GM19438 (cell line): ENCODE data around the gene NLRP9.

Source experiments
- ATAC-seq: cut with Tn5 transposase; IDR thresholded peaks from one replicate; pipeline ENCODE4 v1.9.1; 2021; ENCODE audit warnings: low read depth; ENCODE audit not compliant: unreplicated experiment

The NLRP9 gene

DNA sequence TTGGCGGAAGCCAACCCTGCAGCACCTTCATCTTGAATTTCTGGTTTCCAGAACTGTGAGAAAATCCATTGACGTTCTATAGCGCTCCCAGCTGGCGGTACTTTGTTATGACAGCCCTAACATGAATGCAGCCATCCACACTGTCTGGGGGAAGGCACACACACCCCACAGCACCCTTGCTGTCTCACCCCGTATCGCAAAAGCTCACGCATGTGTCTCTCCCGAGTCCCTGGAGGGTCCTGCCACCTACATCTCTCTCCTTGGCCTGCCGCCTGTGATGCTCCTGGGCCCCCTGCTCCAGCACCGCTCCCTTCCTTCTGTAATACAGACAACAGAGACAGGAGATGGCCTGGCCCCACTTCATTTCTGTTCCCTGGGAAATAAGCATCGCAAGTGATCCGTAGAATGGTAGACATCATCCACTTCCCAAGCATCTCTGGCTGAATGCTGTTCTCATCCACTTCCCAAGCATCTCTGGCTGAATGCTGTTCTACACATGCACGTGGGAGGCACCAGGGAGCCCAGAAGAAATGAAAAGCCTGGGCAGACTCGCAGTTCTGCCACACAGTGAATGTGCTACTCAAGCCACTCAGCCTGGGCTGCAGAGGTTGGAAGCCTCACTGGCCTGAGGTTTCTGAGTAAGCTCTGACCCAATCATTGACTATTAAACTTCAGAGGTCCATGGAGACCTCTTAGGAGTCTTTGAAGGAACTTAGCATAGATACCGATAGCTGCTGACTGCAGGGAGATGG, 33.5 kb downstream of the NLRP9 start:
- no peak for ATAC-seq

DNA sequence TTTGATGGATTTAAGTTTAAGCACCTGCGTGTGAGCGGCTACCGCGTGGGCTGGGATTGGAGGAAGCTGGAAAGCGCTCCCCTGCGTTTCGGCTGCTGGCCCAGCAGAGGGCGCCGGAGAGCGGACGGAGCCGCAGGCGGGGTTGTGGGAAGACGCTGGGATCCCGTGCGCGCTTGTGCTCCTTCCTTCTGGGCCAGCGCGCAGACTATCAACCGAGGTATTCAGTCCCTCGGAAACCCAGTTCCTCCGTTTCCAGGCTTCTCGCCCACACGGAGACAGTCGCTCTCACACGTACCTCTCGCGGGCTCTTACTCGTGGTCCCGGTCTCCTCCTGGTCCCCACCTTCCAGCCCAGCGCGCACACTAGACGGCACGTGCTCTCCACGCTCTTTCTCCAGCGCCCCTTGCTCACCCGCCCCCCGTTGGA, 34.4 kb downstream of the NLRP9 start:
- ATAC-seq, result no peak

DNA sequence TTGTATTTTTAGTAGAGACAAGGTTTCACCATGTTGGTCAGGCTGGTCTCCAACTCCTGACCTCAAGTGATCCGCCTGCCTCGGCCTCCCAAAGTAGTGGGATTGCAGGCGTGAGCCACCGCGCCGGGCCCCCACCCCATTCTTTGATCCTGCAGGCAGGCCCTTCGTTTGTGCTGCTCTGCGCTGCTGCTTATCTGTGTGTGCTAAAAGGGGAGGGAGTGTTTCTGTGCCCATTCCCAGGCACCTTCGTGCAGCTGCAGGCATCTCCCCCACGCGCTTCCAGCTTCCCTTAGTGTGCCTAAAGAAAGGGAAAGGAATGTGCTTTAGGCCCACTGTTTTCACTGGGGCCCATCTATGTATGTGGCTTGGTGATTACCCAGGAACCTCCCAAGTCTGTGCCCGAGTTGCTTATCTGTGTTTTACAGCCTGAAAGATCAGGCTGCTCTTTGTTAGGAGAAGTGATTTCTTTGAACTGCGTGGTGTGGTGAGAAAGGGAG, 36.0 kb downstream of the NLRP9 start:
- ATAC-seq, result no peak

GRCh38 chr19:55700813-55701212, 37.4 kb downstream of the NLRP9 start:
- no peak for ATAC-seq

- no peak for ATAC-seq
These were observed 39.0 kb downstream of the NLRP9 start for GRCh38 chr19:55699221-55699620.

GRCh38 chr19:55698256-55698655, 39.9 kb downstream of the NLRP9 start:
- no peak for ATAC-seq

DNA sequence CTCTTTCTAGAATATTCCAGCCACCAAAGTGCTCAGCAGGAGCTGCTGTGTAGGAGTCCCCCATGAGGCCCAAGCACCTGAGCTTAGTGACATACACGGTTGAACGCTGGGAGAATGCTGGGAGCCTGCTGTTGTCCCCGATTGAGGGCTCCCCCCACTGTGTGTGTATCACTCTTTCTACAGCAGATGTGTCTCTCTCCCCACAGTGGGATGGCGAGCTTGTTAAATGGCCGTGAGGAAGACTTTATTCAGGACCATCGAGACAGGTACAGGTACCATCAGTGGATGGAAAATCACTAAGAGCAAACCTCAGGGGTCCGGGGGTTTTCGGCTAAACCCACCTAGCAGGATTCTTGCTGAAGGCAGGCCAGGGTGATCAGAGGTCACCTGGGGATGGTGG, 40.5 kb downstream of the NLRP9 start:
- ATAC-seq, result no peak

- no peak for ATAC-seq
These were observed 41.1 kb downstream of the NLRP9 start for GRCh38 chr19:55697069-55697440.

DNA sequence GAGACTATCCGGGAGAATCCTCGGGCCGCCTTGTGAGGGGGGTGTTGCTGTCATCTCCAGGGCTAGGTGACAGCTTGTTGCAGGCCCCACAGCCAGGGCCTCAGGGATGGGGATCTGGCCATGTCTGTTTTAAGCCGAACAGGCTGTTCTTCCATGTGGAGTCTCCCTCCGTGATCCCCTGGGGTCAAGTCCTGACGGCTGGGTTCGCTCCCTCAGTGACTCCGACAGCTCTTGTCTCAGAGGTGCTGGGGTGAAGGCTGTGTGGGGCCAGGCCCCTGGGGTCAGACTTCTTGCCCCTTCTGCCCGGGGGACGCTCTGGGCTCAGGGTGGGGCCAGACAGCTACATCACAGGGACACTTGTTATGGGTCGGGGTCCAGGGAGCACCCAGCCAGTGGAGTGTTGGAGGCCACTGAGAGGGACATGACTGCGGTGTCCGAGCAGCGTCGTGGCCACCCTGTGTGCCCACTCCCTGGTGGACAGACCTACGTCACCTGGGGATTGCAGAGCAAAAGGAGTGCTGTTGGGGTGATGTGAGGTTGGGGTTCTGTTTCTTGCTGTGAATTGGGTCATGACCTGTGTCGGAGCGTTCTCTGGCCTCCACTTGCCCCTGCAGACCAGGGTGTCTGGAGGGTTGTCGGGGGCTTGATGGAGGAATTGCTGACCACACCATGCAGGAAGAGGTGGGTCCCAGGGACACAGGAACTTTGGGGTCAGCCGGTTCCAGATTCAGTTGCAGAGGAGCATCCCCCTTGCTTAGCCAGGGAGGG, 41.7 kb downstream of the NLRP9 start:
- ATAC-seq, result no peak

- no peak for ATAC-seq
These were observed 42.5 kb downstream of the NLRP9 start for GRCh38 chr19:55695511-55696290.

GRCh38 chr19:55694656-55695491, 43.3 kb downstream of the NLRP9 start:
- no peak for ATAC-seq

- ATAC-seq, result no peak
These were observed 44.0 kb downstream of the NLRP9 start for GRCh38 chr19:55694241-55694655.

GRCh38 chr19:55693336-55693974, 44.7 kb downstream of the NLRP9 start:
- no peak for ATAC-seq

GRCh38 chr19:55692681-55693081, 45.5 kb downstream of the NLRP9 start:
- no peak for ATAC-seq

DNA sequence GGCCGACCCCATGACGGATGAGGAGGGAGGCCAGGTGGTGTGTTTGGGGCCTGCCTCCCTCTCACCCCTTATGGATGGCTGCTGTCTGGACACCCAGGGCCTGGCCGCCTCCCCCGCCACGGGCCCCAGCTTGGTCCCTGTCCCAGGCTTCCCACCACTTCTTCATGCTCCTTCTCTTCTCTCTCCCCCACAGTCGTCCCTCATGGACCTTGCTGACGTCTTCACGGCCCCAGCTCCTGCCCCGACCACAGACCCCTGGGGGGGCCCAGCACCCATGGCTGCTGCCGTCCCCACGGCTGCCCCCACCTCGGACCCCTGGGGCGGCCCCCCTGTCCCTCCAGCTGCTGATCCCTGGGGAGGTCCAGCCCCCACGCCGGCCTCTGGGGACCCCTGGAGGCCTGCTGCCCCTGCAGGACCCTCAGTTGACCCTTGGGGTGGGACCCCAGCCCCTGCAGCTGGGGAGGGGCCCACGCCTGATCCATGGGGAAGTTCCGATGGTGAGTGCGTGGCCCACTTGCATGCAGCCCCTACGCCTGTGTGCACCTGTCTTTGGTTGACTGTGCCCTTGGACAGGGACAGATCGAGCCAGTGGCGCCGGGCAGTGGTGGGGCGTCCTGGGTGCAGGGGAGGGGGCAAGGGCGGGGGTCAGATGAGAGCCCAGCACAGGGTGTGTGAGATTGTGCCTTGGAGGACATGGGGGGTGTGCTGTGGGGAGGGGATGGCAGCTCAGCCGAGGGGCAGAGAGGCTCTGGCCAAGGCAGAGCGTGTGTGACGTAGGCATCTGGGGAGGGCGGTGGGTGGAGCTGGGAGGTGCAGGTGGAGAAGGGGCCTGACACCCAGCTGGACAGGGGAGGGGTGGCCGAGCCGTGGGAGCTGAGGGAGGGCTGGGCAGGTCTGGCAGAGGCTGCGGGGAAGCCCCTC, 46.4 kb downstream of the NLRP9 start:
- no peak for ATAC-seq

DNA sequence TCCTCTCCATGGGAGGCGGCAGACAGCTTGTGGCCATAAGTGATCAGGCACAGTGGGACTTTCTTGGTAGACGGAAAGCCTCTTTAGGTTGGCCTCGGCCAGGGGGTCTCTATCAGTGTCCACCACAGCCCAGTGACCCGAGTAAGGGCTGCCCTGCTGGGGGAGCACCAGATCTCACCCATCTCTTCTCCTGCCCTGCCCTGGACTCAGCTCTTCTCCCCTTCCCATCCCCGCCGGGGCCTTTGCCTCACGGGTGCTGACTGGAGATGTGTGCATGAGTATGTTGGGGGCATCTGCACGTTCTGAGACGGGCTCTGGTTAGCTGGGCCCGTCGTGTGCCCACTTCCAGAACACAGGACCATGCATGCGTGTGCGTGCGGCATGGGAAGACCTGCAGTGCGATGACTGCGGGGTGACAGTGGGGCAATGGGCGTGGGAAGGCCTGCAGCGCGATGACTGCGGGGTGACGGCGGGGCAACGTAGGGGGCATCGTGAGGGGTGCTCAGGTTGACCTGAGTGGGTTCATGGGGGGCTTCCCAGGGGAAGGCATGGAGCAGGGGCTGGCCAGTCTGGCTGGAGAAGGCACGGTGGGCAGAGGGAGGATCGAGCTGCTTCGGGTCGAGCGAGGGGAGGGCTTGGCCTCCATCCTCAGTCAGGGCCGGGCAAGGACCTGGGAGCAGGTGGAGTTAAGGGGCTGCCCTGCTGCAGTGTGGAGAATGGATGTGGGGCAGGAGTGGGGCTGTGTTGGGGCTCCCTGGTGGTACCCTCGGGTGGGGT, 47.2 kb downstream of the NLRP9 start:
- ATAC-seq, result no peak

DNA sequence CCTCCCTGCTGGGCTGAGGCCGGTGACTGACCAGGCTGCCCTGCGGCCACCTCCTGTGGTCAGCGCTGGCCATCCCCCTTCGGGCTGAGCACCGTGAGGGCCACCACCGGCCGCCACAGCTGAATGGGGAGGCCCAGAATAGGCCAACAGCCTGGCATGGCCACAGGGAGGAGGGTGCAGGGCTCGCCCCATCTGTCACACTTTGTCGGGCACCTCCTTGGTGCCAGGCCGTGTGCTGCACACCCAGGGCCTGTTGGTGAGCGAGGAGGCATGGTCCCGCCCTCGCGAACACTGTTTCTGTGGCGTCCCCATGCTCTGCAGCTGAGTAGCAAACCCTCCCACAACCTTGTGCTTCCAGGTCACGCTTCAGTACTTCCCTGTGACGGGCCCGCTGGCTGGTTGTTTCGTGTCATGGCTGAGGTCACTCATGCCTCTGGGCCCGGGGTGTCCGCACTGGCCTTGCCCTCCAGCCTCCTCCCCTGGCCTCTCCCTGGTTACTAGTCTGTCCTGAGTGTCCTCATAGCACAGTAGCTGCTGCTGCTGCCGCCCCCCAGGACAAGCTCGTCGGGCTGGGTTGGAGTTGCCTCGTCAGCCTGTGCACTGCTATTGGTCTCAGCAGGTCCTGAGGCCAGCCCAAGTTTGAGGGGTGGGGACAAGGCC, 48.0 kb downstream of the NLRP9 start:
- ATAC-seq, result no peak
